ENCODE data around the gene S100G.

- no peak for TF ChIP-seq CTCF (IDR thresholded peaks at IDR 0.05)
- no peak for TF ChIP-seq POLR2A (IDR thresholded peaks at IDR 0.05)
These were observed 8.3 kb downstream of the S100G start for GRCh38 chrX:16658284-16658683.

Data from prostate gland (tissue), 2 donors.